ENCODE data around the gene ARL15.

- TF ChIP-seq, protein P1, sequence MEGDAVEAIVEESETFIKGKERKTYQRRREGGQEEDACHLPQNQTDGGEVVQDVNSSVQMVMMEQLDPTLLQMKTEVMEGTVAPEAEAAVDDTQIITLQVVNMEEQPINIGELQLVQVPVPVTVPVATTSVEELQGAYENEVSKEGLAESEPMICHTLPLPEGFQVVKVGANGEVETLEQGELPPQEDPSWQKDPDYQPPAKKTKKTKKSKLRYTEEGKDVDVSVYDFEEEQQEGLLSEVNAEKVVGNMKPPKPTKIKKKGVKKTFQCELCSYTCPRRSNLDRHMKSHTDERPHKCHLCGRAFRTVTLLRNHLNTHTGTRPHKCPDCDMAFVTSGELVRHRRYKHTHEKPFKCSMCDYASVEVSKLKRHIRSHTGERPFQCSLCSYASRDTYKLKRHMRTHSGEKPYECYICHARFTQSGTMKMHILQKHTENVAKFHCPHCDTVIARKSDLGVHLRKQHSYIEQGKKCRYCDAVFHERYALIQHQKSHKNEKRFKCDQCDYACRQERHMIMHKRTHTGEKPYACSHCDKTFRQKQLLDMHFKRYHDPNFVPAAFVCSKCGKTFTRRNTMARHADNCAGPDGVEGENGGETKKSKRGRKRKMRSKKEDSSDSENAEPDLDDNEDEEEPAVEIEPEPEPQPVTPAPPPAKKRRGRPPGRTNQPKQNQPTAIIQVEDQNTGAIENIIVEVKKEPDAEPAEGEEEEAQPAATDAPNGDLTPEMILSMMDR (IDR thresholded peaks at IDR 0.05) = no peak
- TF ChIP-seq EP300 (IDR thresholded peaks at IDR 0.05) (no peak), POLR2A (IDR thresholded peaks at IDR 0.05) (no peak)
Observed at GRCh38 chr5:54230936-54231685, 79.3 kb downstream of the ARL15 start.
